ENCODE data around the gene TMEM106A. TPM values are rescaled to one million over a fixed set of nuclear protein-coding genes. Genes with fewer than 3 reads are reported as not detected.
"Not testable (repeated sequence)": the region's sequence is repeated elsewhere in the genome, so short reads cannot be mapped to it uniquely, and the experiment has no call there.

Gene TMEM106A
- total RNA-seq, 2 experiments from 2014 or later, result 8.6 to 9.6 TPM

DNA sequence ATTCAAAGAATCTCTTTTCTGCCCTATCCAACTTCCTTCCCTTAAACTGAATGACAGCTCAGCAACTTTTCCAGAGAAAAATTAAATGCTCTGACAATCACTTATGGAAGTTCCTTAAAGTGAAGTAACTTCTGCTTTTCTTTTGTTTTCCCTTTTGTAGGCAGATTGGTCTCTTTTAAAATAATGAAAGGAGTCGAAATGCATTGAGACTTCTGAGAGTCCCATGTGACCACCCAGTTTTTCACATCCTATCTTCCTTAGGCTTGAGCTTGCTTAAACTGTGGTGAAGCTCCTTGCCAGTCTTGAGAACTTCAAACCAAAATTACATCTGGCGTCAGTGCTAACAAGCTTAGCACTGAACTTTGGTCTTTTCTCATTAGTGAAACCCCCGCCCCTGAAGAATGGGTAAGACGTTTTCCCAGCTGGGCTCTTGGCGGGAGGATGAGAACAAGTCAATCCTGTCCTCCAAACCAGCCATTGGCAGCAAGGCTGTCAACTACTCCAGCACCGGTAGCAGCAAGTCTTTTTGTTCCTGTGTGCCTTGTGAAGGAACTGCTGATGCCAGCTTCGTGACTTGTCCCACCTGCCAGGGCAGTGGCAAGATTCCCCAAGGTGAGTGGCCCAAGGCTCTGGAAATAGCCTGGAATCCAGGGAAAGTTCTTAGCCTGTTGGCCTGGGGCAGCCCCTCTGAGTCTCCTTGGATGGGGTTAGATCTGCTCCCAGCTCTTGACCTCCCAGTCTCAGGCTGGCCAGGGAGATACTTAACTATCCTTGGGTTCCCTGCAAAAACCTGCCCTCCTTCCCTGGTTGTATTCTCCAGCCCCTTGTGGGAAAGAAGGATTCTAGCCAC lies 1.2 kb downstream of the TMEM106A start:
- ChIA-PET CTCF (interaction anchor here (1.2 to 1.3 kb wide), 2 partner anchors 97 to 103 kb away, joined by 3 read pairs; no protein-coding TSS in a partner anchor), POLR2A (interaction anchor here (0.5 to 2.8 kb wide), 3 partner anchors 88 to 186 kb away, joined by 3 to 29 read pairs (median 5); partner anchors contain the start of genes ARL4D and BRCA1)

- ChIA-PET POLR2A (interaction anchor here (0.7 to 0.8 kb wide), 2 partner anchors 102 to 694 kb away, joined by 6 to 10 read pairs; partner anchors contain the start of gene MPP2), CTCF (interaction anchor here (0.6 to 1.3 kb wide), 3 partner anchors 15 to 102 kb away, joined by 3 read pairs; no protein-coding TSS in a partner anchor)
Measured at GRCh38 chr17:43213545-43213944, 1.9 kb downstream of the TMEM106A start.

GRCh38 chr17:43215341-43215740 lies 3.7 kb downstream of the TMEM106A start:
- ChIA-PET POLR2A (no interaction called here), CTCF (no interaction called here)

GRCh38 chr17:43216369-43216761 lies 4.7 kb downstream of the TMEM106A start:
- ChIA-PET CTCF (no interaction called here), POLR2A (interaction anchor here (0.6 kb wide), 1 partner anchor 100 kb away, joined by 10 read pairs; no protein-coding TSS in a partner anchor)

DNA sequence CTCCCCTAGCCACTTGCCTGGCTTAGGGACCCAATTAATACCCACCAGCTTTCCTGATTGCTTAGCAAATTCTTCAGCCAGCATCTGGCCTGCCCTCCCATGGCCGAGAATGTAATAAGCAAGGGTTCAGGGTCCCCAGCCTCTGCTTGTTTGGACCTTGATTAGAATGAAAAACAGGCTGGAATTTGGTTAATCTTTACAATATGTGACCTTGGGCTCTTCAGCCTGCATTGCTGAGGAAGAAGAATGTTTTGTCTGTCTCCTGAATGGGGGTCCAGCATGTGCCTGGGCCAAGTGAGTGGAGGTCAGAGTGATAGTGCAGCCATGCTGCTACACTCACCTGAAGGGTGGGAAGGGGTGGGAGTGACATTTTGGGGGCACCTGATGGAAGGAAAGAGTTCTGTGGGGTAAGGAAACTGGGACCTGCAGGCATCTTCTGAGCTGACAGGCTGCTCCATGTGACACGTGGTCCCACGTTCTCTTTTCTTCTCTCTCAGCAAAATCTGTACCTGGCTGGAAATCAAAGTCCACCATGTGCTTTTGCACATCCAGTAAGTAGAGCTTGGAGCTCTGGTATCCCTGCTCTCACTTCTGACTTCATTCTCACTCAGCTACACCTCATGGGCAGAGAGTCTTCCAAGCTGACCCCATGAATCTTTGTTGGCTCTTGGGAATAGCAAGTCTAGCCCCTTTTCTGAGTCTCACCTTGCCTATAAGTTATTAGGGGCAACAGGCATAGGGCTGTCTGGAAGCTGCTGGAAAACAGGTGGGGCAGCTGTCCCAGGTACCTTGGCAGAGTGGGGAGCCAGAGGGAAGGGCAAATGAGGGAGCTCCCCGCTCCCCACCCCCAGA lies 5.3 kb downstream of the TMEM106A start:
- POLR2A ChIA-PET, result interaction anchor here (0.6 to 1.4 kb wide), 3 partner anchors 98 to 144 kb away, joined by 3 to 10 read pairs (median 3); no protein-coding TSS in a partner anchor
- CTCF ChIA-PET, result no interaction called here

- ChIA-PET POLR2A (interaction anchor here (1.0 to 1.4 kb wide), 2 partner anchors 97 to 143 kb away, joined by 3 read pairs; no protein-coding TSS in a partner anchor), CTCF (no interaction called here)
Measured at GRCh38 chr17:43217614-43218087, 6.0 kb downstream of the TMEM106A start.

- ChIA-PET CTCF (no interaction called here), POLR2A (no interaction called here)
Measured at GRCh38 chr17:43219001-43219400, 7.3 kb downstream of the TMEM106A start.

GRCh38 chr17:43219746-43220380 lies 8.2 kb downstream of the TMEM106A start:
- CTCF ChIA-PET, result interaction anchor here (0.7 to 1.2 kb wide), 3 partner anchors 18 to 474 kb away, joined by 3 to 5 read pairs (median 3); no protein-coding TSS in a partner anchor
- POLR2A ChIA-PET, result no interaction called here

- CTCF ChIA-PET, result interaction anchor here (1.2 kb wide), 1 partner anchor 19 kb away, joined by 3 read pairs; no protein-coding TSS in a partner anchor
Measured at GRCh38 chr17:43220511-43221125, 8.9 kb downstream of the TMEM106A start.

GRCh38 chr17:43224146-43224705 lies 12.6 kb downstream of the TMEM106A start:
- POLR2A ChIA-PET, result no interaction called here

More at GRCh38 chr17:43220511-43221125, 8.9 kb downstream of the TMEM106A start:
- POLR2A ChIA-PET, result no interaction called here

GRCh38 chr17:43226393-43226792 lies 14.7 kb downstream of the TMEM106A start:
- POLR2A ChIA-PET, result interaction anchor here (0.5 kb wide), 1 partner anchor 105 kb away, joined by 3 read pairs; no protein-coding TSS in a partner anchor

More at GRCh38 chr17:43224146-43224705, 12.6 kb downstream of the TMEM106A start:
- CTCF ChIA-PET, result no interaction called here

DNA sequence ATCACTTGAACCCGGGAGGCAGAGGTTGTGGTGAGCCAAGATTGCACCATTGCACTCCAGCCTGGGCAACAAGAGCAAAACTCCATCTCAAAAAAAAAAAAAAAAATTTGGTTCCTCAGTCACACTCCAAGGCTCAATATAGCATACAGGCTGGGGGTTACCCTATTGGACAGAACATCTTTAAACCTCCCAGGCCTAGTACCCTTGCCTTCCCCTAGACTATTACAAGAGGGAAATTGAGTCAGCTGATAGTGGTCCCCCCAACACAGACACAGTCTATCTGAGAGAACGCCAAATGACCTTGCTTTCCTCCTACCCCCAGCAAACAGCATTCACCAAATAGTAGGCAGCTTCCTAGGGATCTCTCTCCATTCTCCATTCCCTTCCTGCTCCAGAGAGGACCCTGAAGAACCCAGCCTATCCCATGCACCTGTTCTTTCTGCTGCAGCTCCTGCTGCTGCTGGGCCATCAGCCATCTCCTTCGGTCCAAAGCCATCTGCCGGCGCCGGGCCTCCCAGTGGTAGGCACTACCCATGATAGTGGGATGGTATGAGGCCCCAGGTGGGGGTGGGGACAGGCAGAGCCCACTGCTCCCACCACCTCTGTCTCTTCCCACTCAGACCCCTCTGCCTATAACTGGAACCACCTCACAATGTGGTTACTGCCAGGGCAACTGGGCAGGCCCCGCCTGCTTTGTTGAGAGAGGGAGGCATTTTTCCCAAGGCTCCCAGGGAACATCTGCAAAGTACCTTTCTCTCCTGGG lies 16.5 kb downstream of the TMEM106A start, which contains the start of gene CCDC200:
Gene CCDC200 (minus strand): TSS at position 604 of the 763 bp plus-strand sequence. CDS start 69 bp downstream, at position 535.
- CTCF ChIA-PET, result not testable (repeated sequence)

More at GRCh38 chr17:43226393-43226792, 14.7 kb downstream of the TMEM106A start:
- CTCF ChIA-PET, result no interaction called here

GRCh38 chr17:43231205-43232020 lies 19.7 kb downstream of the TMEM106A start:
- CTCF ChIA-PET, POLR2A ChIA-PET: not testable (repeated sequence)

More for the DNA sequence above, 16.5 kb downstream of the TMEM106A start, which contains the start of gene CCDC200:
- POLR2A ChIA-PET, result not testable (repeated sequence)

DNA sequence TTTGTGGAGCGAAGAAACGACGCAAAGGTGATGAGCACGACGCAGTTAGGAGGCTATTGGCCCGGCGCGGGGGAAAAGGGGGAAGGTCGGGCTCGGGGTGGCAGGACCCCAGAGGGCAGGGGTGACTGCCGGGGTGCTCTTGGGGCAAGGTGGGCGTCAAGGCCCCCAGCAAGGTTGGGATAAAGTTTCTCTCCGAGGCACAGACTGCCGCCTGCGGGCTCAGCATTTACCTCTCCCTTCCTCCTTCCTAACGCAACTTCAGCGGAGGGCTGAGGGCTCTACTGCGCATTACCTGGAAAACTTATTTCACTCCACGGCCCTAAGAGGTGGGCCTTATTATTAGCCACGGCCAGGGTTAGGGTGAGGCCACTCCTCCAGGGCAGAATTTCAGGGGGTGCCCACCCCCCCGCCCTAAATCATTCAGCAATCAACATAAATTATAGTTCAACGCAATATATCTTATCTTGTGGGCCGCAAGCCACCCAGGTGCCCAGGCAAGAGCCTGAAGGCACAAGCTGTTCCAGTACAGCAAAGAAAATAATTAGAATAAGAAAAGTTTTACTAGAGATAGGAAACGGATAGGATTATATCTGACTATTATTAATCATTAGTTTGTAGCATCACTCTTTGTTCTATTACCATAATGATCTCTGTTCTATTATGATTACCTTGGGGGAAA lies 20.5 kb downstream of the TMEM106A start:
- CTCF ChIA-PET, POLR2A ChIA-PET: not testable (repeated sequence)

- POLR2A ChIA-PET, CTCF ChIA-PET: not testable (repeated sequence)
Measured at GRCh38 chr17:43233263-43233662, 21.6 kb downstream of the TMEM106A start.

DNA sequence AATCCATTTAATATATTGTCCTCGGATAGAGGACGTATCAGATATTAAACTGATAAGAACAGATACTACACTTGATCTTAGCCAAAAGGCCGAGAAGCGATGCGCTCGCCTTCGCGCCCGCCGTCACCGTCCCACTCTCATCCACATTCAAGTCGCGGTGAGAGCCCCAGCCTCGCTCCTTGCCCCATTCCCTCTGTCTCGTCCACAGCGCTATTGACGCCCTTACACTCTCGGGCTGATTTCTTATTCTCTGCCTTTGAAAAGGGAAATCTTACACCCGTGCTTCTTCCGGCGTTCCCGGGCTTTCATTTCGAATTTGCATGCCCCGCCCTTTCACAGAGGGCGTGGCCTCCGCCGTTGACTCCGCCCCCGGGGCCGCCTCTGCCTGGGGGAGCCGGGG lies 22.2 kb downstream of the TMEM106A start, which contains the start of gene RNU2-1:
Gene RNU2-1 (minus strand): TSS at position 101 of the 400 bp plus-strand sequence.
- POLR2A ChIA-PET, CTCF ChIA-PET: not testable (repeated sequence)

All from activated CD8-positive, alpha-beta memory T cell treated with anti-CD3 and anti-CD28 coated beads for 36 hours (primary cell).